Vagina (tissue), 2 donors: ENCODE data around the gene SPG11.

Source experiments
- POLR2A ChIP-seq, 2 donors: fragments of 450-650 bp; IDR thresholded peaks; one replicate each; pipeline ENCODE4 v1.6.1; 2017; ENCODE audit warnings: antibody characterized with exemption in 2 of 2, mild to moderate bottlenecking in 2 of 2, moderate library complexity in 2 of 2
- POLR2AphosphoS5 ChIP-seq, 2 donors: sonication (generic); formaldehyde crosslinking; IDR thresholded peaks; one replicate each; pipeline ENCODE4 v1.9.0; 2017; ENCODE audit warnings: antibody characterized with exemption in 2 of 2, mild to moderate bottlenecking in 2 of 2, low read depth in 1 of 2; ENCODE audit not compliant: insufficient read depth in 1 of 2
- TF ChIP-seq, protein P1 (sequence below), 3 experiments: fragments of 450-650 bp in 2 of 3; fragments of 200-600 bp in 1 of 3; sonication (generic) in 1 of 3; IDR thresholded peaks; one replicate each; pipeline ENCODE4 v1.5.1; 2017 to 2019; ENCODE audit warnings: antibody characterized with exemption in 3 of 3, mild to moderate bottlenecking in 2 of 3, moderate library complexity in 2 of 3

DNA sequence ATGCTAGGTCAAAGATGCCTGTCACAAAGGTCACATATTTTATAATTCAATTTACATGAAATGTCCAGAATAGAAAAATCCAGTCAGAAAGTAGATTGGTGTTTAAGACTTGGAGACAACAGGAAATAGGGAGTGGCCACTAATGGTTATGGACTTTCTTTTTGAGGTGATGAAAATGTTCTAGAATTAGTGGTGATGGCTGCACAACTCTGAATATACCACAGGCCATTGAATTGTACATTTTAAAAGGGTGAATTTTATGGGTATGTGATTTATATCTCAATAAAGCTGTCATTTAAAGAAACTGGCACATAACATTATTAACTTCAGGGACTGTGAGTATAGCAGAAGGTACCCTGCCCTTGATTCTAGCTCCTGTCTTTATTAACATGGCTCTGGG is 15.8 kb downstream of the SPG11 start:
- TF ChIP-seq, protein P1, sequence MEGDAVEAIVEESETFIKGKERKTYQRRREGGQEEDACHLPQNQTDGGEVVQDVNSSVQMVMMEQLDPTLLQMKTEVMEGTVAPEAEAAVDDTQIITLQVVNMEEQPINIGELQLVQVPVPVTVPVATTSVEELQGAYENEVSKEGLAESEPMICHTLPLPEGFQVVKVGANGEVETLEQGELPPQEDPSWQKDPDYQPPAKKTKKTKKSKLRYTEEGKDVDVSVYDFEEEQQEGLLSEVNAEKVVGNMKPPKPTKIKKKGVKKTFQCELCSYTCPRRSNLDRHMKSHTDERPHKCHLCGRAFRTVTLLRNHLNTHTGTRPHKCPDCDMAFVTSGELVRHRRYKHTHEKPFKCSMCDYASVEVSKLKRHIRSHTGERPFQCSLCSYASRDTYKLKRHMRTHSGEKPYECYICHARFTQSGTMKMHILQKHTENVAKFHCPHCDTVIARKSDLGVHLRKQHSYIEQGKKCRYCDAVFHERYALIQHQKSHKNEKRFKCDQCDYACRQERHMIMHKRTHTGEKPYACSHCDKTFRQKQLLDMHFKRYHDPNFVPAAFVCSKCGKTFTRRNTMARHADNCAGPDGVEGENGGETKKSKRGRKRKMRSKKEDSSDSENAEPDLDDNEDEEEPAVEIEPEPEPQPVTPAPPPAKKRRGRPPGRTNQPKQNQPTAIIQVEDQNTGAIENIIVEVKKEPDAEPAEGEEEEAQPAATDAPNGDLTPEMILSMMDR (IDR thresholded peaks at IDR 0.05): no peak
- TF ChIP-seq POLR2A (IDR thresholded peaks at IDR 0.05) (no peak), POLR2AphosphoS5 (IDR thresholded peaks at IDR 0.05; ENCODE audit: insufficient read depth in 1 of 2, low read depth in 1 of 2) (no peak)
